Left ventricle myocardium inferior (tissue), 1 donor: ENCODE data around the gene GPR65. TPM values are rescaled to one million over a fixed set of nuclear protein-coding genes. Genes with fewer than 3 reads are reported as not detected.

Experiments
- DNase-seq: peaks from one replicate; pipeline ENCODE4 v3.0.0-alpha.2; 2020
- H3K27ac ChIP-seq: fragments of 200-600 bp; replicated peaks from 2 replicates; pipeline ENCODE4 v1.8.0; 2021
- H3K27me3 ChIP-seq: fragments of 200-600 bp; 2 replicates; pipeline ENCODE4 v1.8.0; 2021; ENCODE audit warnings: low read depth
- H3K36me3 ChIP-seq: fragments of 200-600 bp; 2 replicates; pipeline ENCODE4 v1.8.0; 2021
- H3K4me1 ChIP-seq: fragments of 200-600 bp; 2 replicates; pipeline ENCODE4 v1.8.0; 2021
- H3K4me3 ChIP-seq: fragments of 200-600 bp; 2 replicates; pipeline ENCODE4 v1.8.0; 2021; ENCODE audit warnings: mild to moderate bottlenecking, moderate library complexity
- H3K9me3 ChIP-seq: fragments of 200-600 bp; replicated peaks from 2 replicates; pipeline ENCODE4 v1.8.0; 2021
- CTCF ChIP-seq: fragments of 200-600 bp; IDR thresholded peaks from 2 replicates; pipeline ENCODE4 v1.8.0; 2021; ENCODE audit warnings: antibody characterized with exemption, mild to moderate bottlenecking, borderline replicate concordance
- intact Hi-C: fragments of 100-400 bp; cut with micrococcal nuclease; formaldehyde crosslinking; loops from one replicate; pipeline ENCODE4 v1.11.0; 2022
- total RNA-seq: library from RNA; stranded (reverse); fragmentation: NEBNext Ultra II Directional; extraction: Animal tissue kit (Norgen Biotek cat#: 25700); gene quantifications from one replicate; pipeline ENCODE4 v1.2.1, GENCODE V29; 2021
- donor health status: DM: no; HTN: yes; CAD: no; lungs with severe emphysema.

Gene GPR65
- total RNA-seq, 1 donor from 2014 or later = 0.25 TPM

GRCh38 chr14:87967496-87967895 is 37.4 kb upstream of the GPR65 start:
- no peak overlapping the region for H3K4me3 ChIP-seq
- H3K9me3 ChIP-seq = no peaks in the 10 kb centered on the region
- no peaks in the 10 kb centered on the region for H3K27me3 ChIP-seq
- no peak for DNase-seq
- no peak overlapping the region for H3K27ac ChIP-seq
- TF ChIP-seq CTCF = no peak
- peaks cover 50% of the 10 kb centered on the region for H3K36me3 ChIP-seq
- H3K4me1 ChIP-seq = no peaks in the 10 kb centered on the region
- intact Hi-C loops = no loop called here

GRCh38 chr14:87971010-87971409 is 33.9 kb upstream of the GPR65 start:
- TF ChIP-seq CTCF = no peak
- intact Hi-C loops = no loop called here
- Histone ChIP-seq H3K9me3 (no peaks in the 10 kb centered on the region), H3K36me3 (peaks cover 45% of the 10 kb centered on the region), H3K27ac (no peak overlapping the region), H3K4me1 (no peaks in the 10 kb centered on the region), H3K4me3 (no peak overlapping the region), H3K27me3 (no peaks in the 10 kb centered on the region)
- no peak for DNase-seq

- H3K36me3 ChIP-seq = peaks cover 37% of the 10 kb centered on the region
- no peak for DNase-seq
- no peak overlapping the region for H3K4me3 ChIP-seq
- no peaks in the 10 kb centered on the region for H3K9me3 ChIP-seq
- H3K27ac ChIP-seq = no peak overlapping the region
- no peaks in the 10 kb centered on the region for H3K4me1 ChIP-seq
- no peaks in the 10 kb centered on the region for H3K27me3 ChIP-seq
- intact Hi-C loops = no loop called here
- no peak for TF ChIP-seq CTCF
These were observed 29.3 kb upstream of the GPR65 start for GRCh38 chr14:87975636-87976035.

- no peak for TF ChIP-seq CTCF
These were observed 25.2 kb upstream of the GPR65 start for GRCh38 chr14:87979689-87980088.

GRCh38 chr14:87989221-87989955 is 15.5 kb upstream of the GPR65 start:
- intact Hi-C loops = no loop called here
- Histone ChIP-seq H3K4me3 (no peak overlapping the region), H3K36me3 (peaks cover 2% of the 10 kb centered on the region), H3K4me1 (peaks cover 47% of the 10 kb centered on the region), H3K9me3 (no peaks in the 10 kb centered on the region), H3K27ac (no peak overlapping the region), H3K27me3 (no peaks in the 10 kb centered on the region)
- no peak for TF ChIP-seq CTCF
- no peak for DNase-seq

More at GRCh38 chr14:87979689-87980088, 25.2 kb upstream of the GPR65 start:
- Histone ChIP-seq H3K36me3 (peaks cover 52% of the 10 kb centered on the region), H3K4me3 (no peak overlapping the region), H3K4me1 (no peaks in the 10 kb centered on the region), H3K9me3 (no peaks in the 10 kb centered on the region), H3K27ac (peak overlapping the region; percentile 42), H3K27me3 (no peaks in the 10 kb centered on the region)
- DNase-seq = peak; percentile 29
- intact Hi-C loops = no loop called here
